H9 (cell line): ENCODE results near the gene NDUFA3. TPM values are rescaled to one million over a fixed set of nuclear protein-coding genes. Genes with fewer than 3 reads are reported as not detected.

Experiments
- DNase-seq: peaks from one replicate; pipeline ENCODE4 v3.0.0-alpha.2; 2017
- H2AFZ ChIP-seq: one replicate; pipeline ENCODE4 v1.6.1; 2013; ENCODE audit warnings: mild to moderate bottlenecking, low read length, control low read depth, moderate library complexity
- H2AK5ac ChIP-seq: 2 replicates; pipeline ENCODE4 v1.6.1; 2013; ENCODE audit warnings: low read length, control low read depth, mixed read lengths; ENCODE audit not compliant: insufficient read length
- H2BK120ac ChIP-seq: one replicate; pipeline ENCODE4 v1.6.1; 2013; ENCODE audit warnings: low read depth, mild to moderate bottlenecking, low read length, control low read depth, inconsistent platforms; ENCODE audit not compliant: poor library complexity, severe bottlenecking
- H2BK12ac ChIP-seq: 2 replicates; pipeline ENCODE4 v1.6.1; 2013; ENCODE audit warnings: low read length, control low read depth, mixed read lengths, low read depth; ENCODE audit not compliant: insufficient read length
- H2BK15ac ChIP-seq: 2 replicates; pipeline ENCODE4 v1.6.1; 2013; ENCODE audit warnings: low read depth, low read length, control low read depth
- H2BK20ac ChIP-seq: one replicate; pipeline ENCODE4 v1.6.1; 2013; ENCODE audit warnings: low read depth, mild to moderate bottlenecking, low read length, control low read depth, inconsistent platforms; ENCODE audit not compliant: poor library complexity, severe bottlenecking
- H2BK5ac ChIP-seq: 2 replicates; pipeline ENCODE4 v1.6.1; 2013; ENCODE audit warnings: low read length, control low read depth, mixed read lengths; ENCODE audit not compliant: insufficient read length
- H3K14ac ChIP-seq: 2 replicates; pipeline ENCODE4 v1.6.1; 2013; ENCODE audit warnings: low read length, control low read depth; ENCODE audit not compliant: insufficient read depth
- H3K18ac ChIP-seq: 2 replicates; pipeline ENCODE4 v1.6.1; 2013; ENCODE audit warnings: low read depth, mild to moderate bottlenecking, mixed read lengths, low read length, control low read depth; ENCODE audit not compliant: insufficient read length
- H3K23ac ChIP-seq: 2 replicates; pipeline ENCODE4 v1.6.1; 2013; ENCODE audit warnings: low read length, control low read depth, mixed read lengths, low read depth; ENCODE audit not compliant: insufficient read length
- H3K23me2 ChIP-seq: 2 replicates; pipeline ENCODE4 v1.6.1; 2013; ENCODE audit warnings: low read depth, mild to moderate bottlenecking, mixed read lengths, low read length, control low read depth; ENCODE audit not compliant: insufficient read length, poor library complexity, severe bottlenecking
- H3K27ac ChIP-seq: 2 replicates; pipeline ENCODE4 v1.5.1; 2013; ENCODE audit warnings: low read length, control low read depth, mixed read lengths, low read depth; ENCODE audit not compliant: insufficient read length
- H3K27me3 ChIP-seq: 2 replicates; pipeline ENCODE4 v1.6.1; 2013; ENCODE audit warnings: low read length, control low read depth, inconsistent platforms; ENCODE audit not compliant: insufficient read depth
- H3K4ac ChIP-seq: 2 replicates; pipeline ENCODE4 v1.6.1; 2013; ENCODE audit warnings: low read depth, mild to moderate bottlenecking, control low read depth, inconsistent platforms, low read length, moderate library complexity
- H3K4me1 ChIP-seq: 2 replicates; pipeline ENCODE4 v1.6.1; 2013; ENCODE audit warnings: low read length, control low read depth, inconsistent platforms; ENCODE audit not compliant: insufficient read depth
- H3K4me2 ChIP-seq: 2 replicates; pipeline ENCODE4 v1.6.1; 2013; ENCODE audit warnings: low read length, control low read depth, mixed read lengths; ENCODE audit not compliant: insufficient read length, insufficient read depth
- H3K56ac ChIP-seq: 2 replicates; pipeline ENCODE4 v1.6.1; 2013; ENCODE audit warnings: low read depth, mild to moderate bottlenecking, mixed read lengths, low read length, control low read depth; ENCODE audit not compliant: insufficient read length
- H3K79me1 ChIP-seq: 2 replicates; pipeline ENCODE4 v1.6.1; 2013; ENCODE audit warnings: low read depth, mild to moderate bottlenecking, moderate library complexity, low read length, control low read depth, inconsistent platforms; ENCODE audit not compliant: insufficient read depth, poor library complexity, severe bottlenecking
- H3K79me2 ChIP-seq: 2 replicates; pipeline ENCODE4 v1.6.1; 2013; ENCODE audit warnings: low read length, control low read depth, inconsistent platforms; ENCODE audit not compliant: insufficient read depth
- H3K9ac ChIP-seq: 2 replicates; pipeline ENCODE4 v1.6.1; 2013; ENCODE audit warnings: low read length, control low read depth, mixed read lengths; ENCODE audit not compliant: insufficient read length; ENCODE audit errors: extremely low read depth
- H3K9me3 ChIP-seq: one replicate; pipeline ENCODE4 v1.6.1; 2013; ENCODE audit warnings: low read depth, low read length, inconsistent platforms; ENCODE audit not compliant: control insufficient read depth
- H3T11ph ChIP-seq: one replicate; pipeline ENCODE4 v1.6.1; 2013; ENCODE audit warnings: mild to moderate bottlenecking, low read length, control low read depth, inconsistent platforms
- H4K20me1 ChIP-seq: one replicate; pipeline ENCODE4 v1.6.1; 2013; ENCODE audit not compliant: control insufficient read depth, insufficient read length, insufficient read depth
- H4K5ac ChIP-seq: 2 replicates; pipeline ENCODE4 v1.6.1; 2013; ENCODE audit warnings: low read depth, mild to moderate bottlenecking, mixed read lengths, low read length, control low read depth; ENCODE audit not compliant: insufficient read length
- H4K8ac ChIP-seq: replicated peaks from 2 replicates; pipeline ENCODE4 v1.6.1; 2013; ENCODE audit warnings: low read length, control low read depth, mixed read lengths, low read depth; ENCODE audit not compliant: insufficient read length
- H4K91ac ChIP-seq: 2 replicates; pipeline ENCODE4 v1.6.1; 2013; ENCODE audit warnings: low read depth, mild to moderate bottlenecking, moderate library complexity, mixed read lengths, low read length, control low read depth; ENCODE audit not compliant: insufficient read length
- H3K27ac Mint-ChIP-seq, 3 experiments: 2 replicates in 2 of 3; 3 replicates in 1 of 3; pipeline ENCODE4 v1.8.0; 2020 to 2021; ENCODE audit warnings: mixed read lengths in 3 of 3, mild to moderate bottlenecking in 1 of 3, moderate library complexity in 1 of 3
- H3K27me3 Mint-ChIP-seq: 2 replicates; pipeline ENCODE4 v1.8.0; 2021; ENCODE audit warnings: low read depth, mild to moderate bottlenecking, moderate library complexity, mixed read lengths
- H3K36me3 Mint-ChIP-seq, 3 experiments: 2 replicates in 2 of 3; 3 replicates in 1 of 3; pipeline ENCODE4 v1.8.0; 2020 to 2021; ENCODE audit warnings: low read depth in 3 of 3, mixed read lengths in 3 of 3; ENCODE audit not compliant: insufficient read depth in 1 of 3
- H3K4me1 Mint-ChIP-seq, 2 experiments: 2 replicates each; pipeline ENCODE4 v1.8.0; 2020; ENCODE audit warnings: mixed read lengths in 2 of 2
- H3K4me3 Mint-ChIP-seq, 2 experiments: 2 replicates in 1 of 2; 3 replicates in 1 of 2; pipeline ENCODE4 v1.8.0; 2020 to 2021; ENCODE audit warnings: mild to moderate bottlenecking in 2 of 2, mixed read lengths in 2 of 2, moderate library complexity in 1 of 2
- H3K9me3 Mint-ChIP-seq, 2 experiments: 2 replicates in 1 of 2; 3 replicates in 1 of 2; pipeline ENCODE4 v1.8.0; 2020; ENCODE audit warnings: mild to moderate bottlenecking in 2 of 2, mixed read lengths in 2 of 2, moderate library complexity in 1 of 2
- WGBS: extraction: QIAGEN DNeasy Blood & Tissue Kit; methylation state at CpG from one replicate; pipeline ENCODE4 v1.1.7; 2013; ENCODE audit warnings: missing lambda C conversion rate, low lambda C conversion rate, mixed read lengths; ENCODE audit not compliant: insufficient read length; ENCODE audit errors: extremely low coverage; 5-methylcytosine and 5-hydroxymethylcytosine counted together
- total RNA-seq: library from RNA; stranded (reverse); gene quantifications from 2 replicates; pipeline ENCODE4 v1.2.1, GENCODE V29; 2021
- TF ChIP-seq, protein P1 (sequence below): fragments of 200-600 bp; sonication (generic); conservative IDR thresholded peaks from 3 replicates; pipeline ENCODE4 v1.8.0; 2021; ENCODE audit warnings: antibody characterized with exemption, mild to moderate bottlenecking

NDUFA3 gene
- total RNA-seq, 1 experiment from 2014 or later: 174 TPM

DNA sequence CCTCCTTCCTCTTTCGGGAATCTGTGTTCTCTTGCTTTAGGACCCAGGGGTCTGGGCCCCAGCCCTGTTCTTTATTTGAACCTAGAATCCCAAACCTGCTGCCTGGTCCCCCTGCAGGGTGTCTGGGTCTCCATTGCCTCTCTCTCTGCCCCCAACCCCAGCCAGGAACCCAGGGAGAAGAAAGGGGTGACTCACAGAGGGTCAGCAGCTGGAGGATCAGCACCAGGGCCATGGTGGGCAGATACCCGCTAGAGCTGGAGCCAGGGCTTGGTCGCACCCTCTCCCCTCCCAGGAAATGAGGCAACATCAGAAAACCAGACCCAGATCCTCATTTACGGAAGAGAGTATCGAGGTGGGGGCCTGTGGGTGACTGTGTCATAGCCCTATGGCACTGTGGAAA lies 2.1 kb upstream of the NDUFA3 start, which contains the start of gene OSCAR:
TSS of gene OSCAR (minus strand) at position 243 of the 400 bp plus-strand sequence. CDS start at position 232, 11 bp downstream.
- no peaks in the 10 kb centered on the region for H3K4me1 ChIP-seq
- peaks cover 12% of the 10 kb centered on the region for H3K27me3 Mint-ChIP-seq

More for the DNA sequence above, 2.1 kb upstream of the NDUFA3 start, which contains the start of gene OSCAR:
- Mint-ChIP-seq H3K27ac (peak within 1 kb of the TSS; percentile 61 to 80 (median 79); a peak in 4 of 7 replicates), H3K4me1 (peaks cover 11 to 21% of the 10 kb centered on the region in 2 experiments), H3K4me3 (peak within 1 kb of the TSS in 1 of 2 experiments; percentile 53; a peak in 2 of 5 replicates), H3K9me3 (no peaks in the 10 kb centered on the region; a peak in 1 of 5 replicates), H3K36me3 (peaks cover 3 to 12% (median 8%) of the 10 kb centered on the region in 3 experiments)
- Histone ChIP-seq H4K91ac (no peak within 1 kb of the TSS), H3K4me2 (no peak within 1 kb of the TSS), H2BK120ac (no peak within 1 kb of the TSS), H3K4ac (no peak within 1 kb of the TSS), H3K79me1 (peaks cover 4% of the 10 kb centered on the region), H3K23me2 (peaks cover 9% of the 10 kb centered on the region), H2BK20ac (no peak within 1 kb of the TSS), H2BK15ac (no peak within 1 kb of the TSS), H2AK5ac (no peak within 1 kb of the TSS), H3K9ac (no peak within 1 kb of the TSS), H3K14ac (no peak within 1 kb of the TSS), H4K20me1 (no peaks in the 10 kb centered on the region), H3K18ac (no peak within 1 kb of the TSS), H3K27ac (no peak within 1 kb of the TSS), H3T11ph (no peak within 1 kb of the TSS), H3K9me3 (no peaks in the 10 kb centered on the region), H4K5ac (no peak within 1 kb of the TSS), H2BK12ac (no peak within 1 kb of the TSS), H3K79me2 (peaks cover 1% of the 10 kb centered on the region; the same call in 1 of the 2 replicates), H4K8ac (no peak within 1 kb of the TSS), H2AFZ (no peak within 1 kb of the TSS), H3K27me3 (no peaks in the 10 kb centered on the region; the same call in 1 of the 2 replicates), H3K23ac (no peak within 1 kb of the TSS), H3K56ac (no peak within 1 kb of the TSS), H2BK5ac (no peak within 1 kb of the TSS)
- no CpG with 5 or more reads among the region's 5 CpGs for WGBS
- DNase-seq: no peak
- TF ChIP-seq, protein P1, sequence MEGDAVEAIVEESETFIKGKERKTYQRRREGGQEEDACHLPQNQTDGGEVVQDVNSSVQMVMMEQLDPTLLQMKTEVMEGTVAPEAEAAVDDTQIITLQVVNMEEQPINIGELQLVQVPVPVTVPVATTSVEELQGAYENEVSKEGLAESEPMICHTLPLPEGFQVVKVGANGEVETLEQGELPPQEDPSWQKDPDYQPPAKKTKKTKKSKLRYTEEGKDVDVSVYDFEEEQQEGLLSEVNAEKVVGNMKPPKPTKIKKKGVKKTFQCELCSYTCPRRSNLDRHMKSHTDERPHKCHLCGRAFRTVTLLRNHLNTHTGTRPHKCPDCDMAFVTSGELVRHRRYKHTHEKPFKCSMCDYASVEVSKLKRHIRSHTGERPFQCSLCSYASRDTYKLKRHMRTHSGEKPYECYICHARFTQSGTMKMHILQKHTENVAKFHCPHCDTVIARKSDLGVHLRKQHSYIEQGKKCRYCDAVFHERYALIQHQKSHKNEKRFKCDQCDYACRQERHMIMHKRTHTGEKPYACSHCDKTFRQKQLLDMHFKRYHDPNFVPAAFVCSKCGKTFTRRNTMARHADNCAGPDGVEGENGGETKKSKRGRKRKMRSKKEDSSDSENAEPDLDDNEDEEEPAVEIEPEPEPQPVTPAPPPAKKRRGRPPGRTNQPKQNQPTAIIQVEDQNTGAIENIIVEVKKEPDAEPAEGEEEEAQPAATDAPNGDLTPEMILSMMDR: no peak
